Spleen (tissue), 11 donors: Measurements from ENCODE around the gene PIGW. TPM values are rescaled to one million over a fixed set of nuclear protein-coding genes. Genes with fewer than 3 reads are reported as not detected.
A peak's percentile ranks its signal among the peaks of the same experiment; 100 is the strongest.

Experiments
- DNase-seq: peaks from one replicate; pipeline ENCODE4 v3.0.0-alpha.2; 2020
- H3K27ac ChIP-seq, 8 donors: fragments of 200-600 bp; sonication (generic) in 7 of 8; 1 replicate in 4 of 8; 2 replicates in 4 of 8; pipeline versions ENCODE4 v1.5.0 to v1.8.0; 2016 to 2021; ENCODE audit warnings: inconsistent platforms in 4 of 8, mild to moderate bottlenecking in 4 of 8, moderate library complexity in 1 of 8
- H3K27me3 ChIP-seq, 7 donors: fragments of 200-600 bp; sonication (generic) in 6 of 7; replicated peaks in 1 of 7; 1 replicate in 4 of 7; 2 replicates in 3 of 7; pipeline versions ENCODE4 v1.5.0 to v1.8.0; 2016 to 2021; ENCODE audit warnings: inconsistent platforms in 3 of 7, mild to moderate bottlenecking in 1 of 7
- H3K36me3 ChIP-seq, 6 donors: fragments of 200-600 bp; sonication (generic) in 5 of 6; 1 replicate in 4 of 6; 2 replicates in 2 of 6; pipeline versions ENCODE4 v1.5.0 to v1.8.0; 2016 to 2021; ENCODE audit warnings: inconsistent platforms in 2 of 6
- H3K4me1 ChIP-seq, 6 donors: fragments of 200-600 bp; sonication (generic) in 5 of 6; 1 replicate in 3 of 6; 2 replicates in 3 of 6; pipeline versions ENCODE4 v1.5.0 to v1.8.0; 2016 to 2021; ENCODE audit warnings: inconsistent platforms in 3 of 6
- H3K4me3 ChIP-seq, 8 donors: fragments of 200-600 bp; sonication (generic) in 7 of 8; 1 replicate in 4 of 8; 2 replicates in 4 of 8; pipeline versions ENCODE4 v1.5.0 to v1.8.0; 2016 to 2021; ENCODE audit warnings: inconsistent platforms in 4 of 8, mild to moderate bottlenecking in 4 of 8, moderate library complexity in 2 of 8
- H3K9me3 ChIP-seq, 8 donors: fragments of 200-600 bp; sonication (generic) in 7 of 8; 1 replicate in 4 of 8; 2 replicates in 4 of 8; pipeline versions ENCODE4 v1.5.0 to v1.8.0; 2016 to 2021; ENCODE audit warnings: inconsistent platforms in 4 of 8
- CTCF ChIP-seq, 11 experiments: fragments of 200-600 bp in 7 of 11; fragments of 450-650 bp in 4 of 11; sonication (generic) in 4 of 11; IDR thresholded peaks in 8 of 11; conservative IDR thresholded peaks in 3 of 11; 1 replicate in 7 of 11; 2 replicates in 4 of 11; pipeline versions ENCODE4 v1.4.0 to v1.8.0; 2016 to 2021; ENCODE audit warnings: antibody characterized with exemption in 11 of 11, inconsistent platforms in 4 of 11, mild to moderate bottlenecking in 1 of 11
- POLR2A ChIP-seq, 3 donors: fragments of 450-650 bp; IDR thresholded peaks; one replicate each; pipeline ENCODE4 v1.5.1; 2017; ENCODE audit warnings: antibody characterized with exemption in 3 of 3, mild to moderate bottlenecking in 1 of 3
- POLR2AphosphoS5 ChIP-seq, 3 donors: sonication (generic); formaldehyde crosslinking; IDR thresholded peaks; one replicate each; pipeline ENCODE4 v1.5.1; 2017; ENCODE audit warnings: antibody characterized with exemption in 3 of 3
- WGBS, 5 donors: extraction: QIAGEN DNeasy Blood & Tissue Kit in 3 of 5; methylation state at CpG; one replicate each; pipeline versions ENCODE4 v1.1.5 to v1.1.7; 2013 to 2018; 5-methylcytosine and 5-hydroxymethylcytosine counted together
- intact Hi-C: fragments of 100-400 bp; cut with DNase I; formaldehyde crosslinking; loops from one replicate; pipeline ENCODE4 v1.15.0; 2023; ENCODE audit warnings: low total_unique reads
- polyA plus RNA-seq, 3 donors: library from polyadenylated mRNA; stranded (reverse); fragments of 200-250 nt; gene quantifications; one replicate each; pipeline ENCODE4 v1.2.1, GENCODE V29; 2013
- total RNA-seq, 7 donors: library from RNA; depleted of rRNA in 3 of 7; stranded (reverse); fragments of >200 nt in 3 of 7; fragmentation: NEBNext Ultra II Directional in 4 of 7; extraction: Animal tissue kit (Norgen Biotek cat#: 25700) in 4 of 7; gene quantifications; one replicate each; pipeline versions ENCODE4 v1.1.0 to v1.2.1, GENCODE V29; 2016 to 2021
- donor health status: healthy with polysubstance abuse.
- donor health status: DM: no; HTN: no; CAD: no; lungs with moderate emphysema.
- donor health status: DM: no; HTN: no; CAD: no.
- donor health status: Bipolar disorder and iron deficiency.
- donor health status: healthy.
- donor health status: DM: no; HTN: no; CAD: no.
- donor health status: DM: yes; HTN: yes; CAD: no.

Gene PIGW
- total and polyA plus RNA-seq, 10 donors = 3.3 to 7.7 (median 5.6) TPM

DNA sequence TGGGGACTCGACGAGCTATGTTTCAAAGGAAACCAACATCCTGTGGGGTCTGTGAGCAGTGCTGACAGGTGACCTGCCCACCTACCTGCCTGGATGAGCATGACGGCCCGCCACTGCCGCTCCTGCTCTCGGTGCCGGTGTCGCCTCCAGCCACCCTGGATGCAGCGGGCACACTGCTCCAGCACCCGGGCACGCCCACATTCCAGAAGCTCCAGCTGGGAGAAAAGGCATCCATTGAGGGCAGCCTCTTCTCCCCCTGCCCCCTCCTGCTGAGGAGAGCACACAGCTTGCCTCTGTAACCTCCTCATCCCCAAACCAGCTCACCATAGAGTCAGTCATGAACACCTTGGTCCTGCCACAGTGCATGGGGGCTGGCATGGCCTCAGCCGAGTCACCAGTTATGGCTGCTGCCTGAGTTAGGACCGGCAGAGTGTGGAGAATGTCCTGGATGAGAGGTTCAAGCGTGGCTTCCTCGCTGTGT lies 34.0 kb upstream of the PIGW start:
- TF ChIP-seq POLR2AphosphoS5 (IDR thresholded peaks at IDR 0.05) (peak; percentile 23 to 73 (median 41)), POLR2A (IDR thresholded peaks at IDR 0.05) (no peak), CTCF (IDR thresholded peaks at IDR 0.05 in 8 of 11, conservative IDR thresholded peaks at IDR 0.05 in 3 of 11) (no peak)
- Histone ChIP-seq H3K4me1 (no peaks in the 10 kb centered on the region), H3K27ac (peak overlapping the region in 1 of 8 donors; percentile 14), H3K9me3 (no peaks in the 10 kb centered on the region), H3K27me3 (no peaks in the 10 kb centered on the region), H3K4me3 (no peak overlapping the region), H3K36me3 (peaks cover 0 to 100% (median 65%) of the 10 kb centered on the region in 6 donors)
- WGBS, 5 donors = 94 to 100% (median 96%) methylated on average over 5 to 15 of the region's 15 CpGs
- DNase-seq = no peak
- intact Hi-C loops = no loop called here

DNA sequence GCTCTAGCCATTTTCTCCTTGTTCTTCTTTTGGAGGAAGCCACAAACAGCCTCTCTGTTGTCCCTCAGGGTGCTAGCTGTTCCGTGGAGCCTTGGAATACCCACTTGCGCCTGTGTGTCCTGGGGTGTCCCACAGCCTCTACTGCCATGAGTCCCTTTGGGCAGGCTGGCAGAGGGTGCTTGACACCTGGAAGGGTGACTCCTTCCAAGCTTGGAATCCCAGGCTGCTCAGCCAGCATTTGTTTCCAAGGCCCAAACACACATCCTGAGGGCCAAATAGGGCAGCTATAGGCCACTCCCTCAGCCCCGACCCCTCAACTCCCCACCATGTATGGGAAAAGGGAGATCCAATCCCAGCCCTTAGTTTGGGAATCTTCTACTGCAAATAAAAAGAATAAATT lies 33.4 kb upstream of the PIGW start:
- intact Hi-C loops = no loop called here

GRCh38 chr17:36501963-36502362 lies 32.8 kb upstream of the PIGW start:
- no peak for DNase-seq
- 91 to 98% (median 95%) methylated on average over 6 of the region's 6 CpGs for WGBS, 5 donors
- TF ChIP-seq POLR2AphosphoS5 (IDR thresholded peaks at IDR 0.05) (no peak), CTCF (IDR thresholded peaks at IDR 0.05 in 8 of 11, conservative IDR thresholded peaks at IDR 0.05 in 3 of 11) (no peak), POLR2A (IDR thresholded peaks at IDR 0.05) (no peak)
- no peak overlapping the region for H3K4me3 ChIP-seq
- H3K36me3 ChIP-seq = peaks cover 0 to 100% (median 59%) of the 10 kb centered on the region in 6 donors
- intact Hi-C loops = no loop called here
- H3K27ac ChIP-seq = no peak overlapping the region
- no peaks in the 10 kb centered on the region for H3K27me3 ChIP-seq
- no peaks in the 10 kb centered on the region for H3K4me1 ChIP-seq
- H3K9me3 ChIP-seq = no peaks in the 10 kb centered on the region

More for the DNA sequence above, 33.4 kb upstream of the PIGW start:
- H3K36me3 ChIP-seq = peaks cover 0 to 100% (median 60%) of the 10 kb centered on the region in 6 donors
- H3K27ac ChIP-seq = peak overlapping the region in 1 of 8 donors; percentile 14
- H3K9me3 ChIP-seq = no peaks in the 10 kb centered on the region
- H3K4me1 ChIP-seq = no peaks in the 10 kb centered on the region
- 93 to 100% (median 96%) methylated on average over 3 of the region's 3 CpGs for WGBS, 5 donors
- DNase-seq = no peak
- H3K27me3 ChIP-seq = no peaks in the 10 kb centered on the region
- no peak overlapping the region for H3K4me3 ChIP-seq
- TF ChIP-seq POLR2A (IDR thresholded peaks at IDR 0.05) (no peak), POLR2AphosphoS5 (IDR thresholded peaks at IDR 0.05) (no peak), CTCF (IDR thresholded peaks at IDR 0.05 in 8 of 11, conservative IDR thresholded peaks at IDR 0.05 in 3 of 11) (no peak)

DNA sequence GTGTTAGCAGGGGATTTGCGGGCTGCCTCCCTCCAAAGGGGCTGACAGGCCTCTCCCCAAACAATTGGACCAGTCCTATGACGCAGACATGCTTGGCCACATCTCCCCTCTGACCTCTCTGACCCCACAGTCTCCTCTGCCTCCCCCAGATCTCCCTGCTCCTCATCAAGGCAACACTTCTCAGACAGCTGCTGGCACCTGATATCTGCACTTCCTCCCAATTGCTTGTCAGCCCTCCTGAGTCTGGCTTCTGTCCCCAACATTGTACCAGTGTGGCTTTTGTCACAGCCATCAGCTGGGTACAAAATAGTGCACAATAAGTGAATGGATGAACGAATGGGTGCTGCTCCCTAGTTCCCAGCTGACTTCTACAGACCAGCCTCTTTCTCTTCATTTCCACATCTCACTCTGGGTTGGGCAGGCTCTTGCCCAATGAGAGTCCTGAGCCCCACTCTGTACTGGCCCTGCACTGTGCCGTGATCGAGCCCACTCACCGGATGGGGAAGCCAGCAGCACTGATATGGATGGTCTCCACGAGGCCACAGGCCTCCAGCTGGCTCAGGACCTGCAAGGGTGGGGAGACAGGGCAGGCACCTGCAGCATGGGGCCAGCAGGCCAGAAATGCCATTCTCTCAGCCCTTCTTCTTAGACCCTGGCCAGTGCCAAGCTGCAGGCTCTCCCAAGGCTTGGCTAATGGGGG lies 31.2 kb upstream of the PIGW start:
- Histone ChIP-seq H3K36me3 (peaks cover 0 to 100% (median 51%) of the 10 kb centered on the region in 6 donors), H3K4me1 (no peaks in the 10 kb centered on the region), H3K4me3 (no peak overlapping the region), H3K27me3 (no peaks in the 10 kb centered on the region), H3K9me3 (no peaks in the 10 kb centered on the region), H3K27ac (no peak overlapping the region)
- WGBS, 5 donors = 94 to 97% (median 96%) methylated on average over 7 of the region's 7 CpGs
- intact Hi-C loops = no loop called here
- DNase-seq = no peak
- no peak for TF ChIP-seq POLR2A (IDR thresholded peaks at IDR 0.05)
- TF ChIP-seq POLR2AphosphoS5 (IDR thresholded peaks at IDR 0.05) = peak in 1 of 3 donors; percentile 28
- no peak for TF ChIP-seq CTCF (IDR thresholded peaks at IDR 0.05 in 8 of 11, conservative IDR thresholded peaks at IDR 0.05 in 3 of 11)
